ENCODE results near the gene PITX1. TPM values are rescaled to one million over a fixed set of nuclear protein-coding genes. Genes with fewer than 3 reads are reported as not detected.
A peak's percentile ranks its signal among the peaks of the same experiment; 100 is the strongest.

The PITX1 gene
- total and polyA plus RNA-seq, 2 donors (not counting 1 experiment from before 2014, with no cell fraction given) = 1.7 to 3.1 TPM

DNA sequence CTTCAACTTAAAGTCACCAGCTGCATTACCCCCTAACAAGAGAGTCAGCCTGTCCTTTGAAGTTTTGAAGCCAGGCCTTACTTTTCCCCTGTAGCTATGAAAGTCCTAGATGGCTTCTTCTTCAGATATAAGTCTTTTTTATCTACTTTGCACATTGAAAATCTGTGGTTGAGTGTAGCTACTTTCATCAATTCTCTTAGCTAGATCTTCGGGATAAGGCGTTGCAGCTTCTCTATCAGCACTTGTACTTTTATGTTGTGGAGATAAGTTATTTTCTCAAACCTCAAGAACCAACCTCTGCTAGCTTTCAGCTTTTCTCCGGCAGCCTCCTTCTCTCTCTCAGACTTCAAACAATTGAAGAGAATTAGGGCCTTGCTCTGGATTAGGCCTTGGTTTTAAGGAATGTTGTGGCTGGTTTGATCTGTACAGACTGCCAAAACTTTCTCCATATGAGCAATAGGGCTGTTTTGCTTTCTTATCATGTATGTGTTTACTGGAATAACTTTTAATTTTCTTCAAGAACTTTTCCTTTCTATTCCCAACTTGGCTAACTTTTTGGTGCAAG lies 44.7 kb downstream of the PITX1 start:
- Histone ChIP-seq H4K20me1 (ENCODE audit: control insufficient read depth, extremely low read depth, insufficient read depth, low read length) (no peaks in the 10 kb centered on the region), H2AFZ (ENCODE audit: low read length) (no peak overlapping the region), H3K4me2 (ENCODE audit: extremely low read depth, insufficient read depth, low read length) (no peak overlapping the region), H3K27ac (ENCODE audit: insufficient read depth, low read length) (no peak overlapping the region), H3K27me3 (ENCODE audit: control insufficient read depth, insufficient read depth, low read length) (no peaks in the 10 kb centered on the region), H3K4me1 (ENCODE audit: control insufficient read depth, extremely low read depth, insufficient read depth, low read length) (no peaks in the 10 kb centered on the region), H3K36me3 (ENCODE audit: control insufficient read depth, insufficient read depth, low read length) (no peaks in the 10 kb centered on the region), H3K9ac (ENCODE audit: insufficient read depth, low read length) (no peak overlapping the region), H3K9me3 (ENCODE audit: control insufficient read depth, insufficient read depth, low read depth, low read length) (no peaks in the 10 kb centered on the region), H3K79me2 (ENCODE audit: control insufficient read depth, insufficient read depth, low read length) (no peaks in the 10 kb centered on the region), H3K4me3 (replicated peaks in 1 of 4; ENCODE audit: control extremely low read depth in 1 of 4, insufficient read depth in 1 of 4, low read depth in 3 of 4, low read length in 4 of 4) (no peak overlapping the region)
- TF ChIP-seq EZH2 (IDR thresholded peaks at IDR 0.05; ENCODE audit: low read length, missing control alignments) (no peak), CTCF (conservative IDR thresholded peaks at IDR 0.05 in 1 of 2, IDR thresholded peaks at IDR 0.05 in 1 of 2; ENCODE audit: low read depth in 1 of 2, low read length in 2 of 2) (no peak)
- DNase-seq (ENCODE audit: low read depth in 2 of 2) = peak in 1 of 2 donors; percentile 70

DNA sequence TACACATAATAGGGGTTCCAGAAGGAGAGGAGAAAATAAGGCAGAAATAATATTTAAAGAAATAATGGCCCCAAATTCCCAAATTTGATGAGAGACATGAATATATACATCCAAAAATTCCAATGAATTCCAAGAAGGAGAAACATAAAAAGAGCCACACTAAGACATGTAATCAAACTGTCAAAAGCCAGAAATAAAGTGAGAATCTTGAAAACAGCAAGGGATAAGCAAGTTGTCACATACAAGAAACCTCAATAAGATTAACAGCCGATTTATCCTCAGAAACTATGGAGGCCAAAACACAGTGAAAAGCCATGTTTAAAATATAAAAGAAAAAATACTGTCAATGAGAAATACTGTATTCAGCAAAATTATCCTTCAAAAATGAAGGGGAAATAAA lies 51.8 kb downstream of the PITX1 start:
- no peak overlapping the region for H3K4me3 ChIP-seq (replicated peaks in 1 of 4; ENCODE audit: control extremely low read depth in 1 of 4, insufficient read depth in 1 of 4, low read depth in 3 of 4, low read length in 4 of 4)
- H2AFZ ChIP-seq (ENCODE audit: low read length) = no peak overlapping the region
- no peak overlapping the region for H3K4me2 ChIP-seq (ENCODE audit: extremely low read depth, insufficient read depth, low read length)
- DNase-seq (ENCODE audit: low read depth in 2 of 2) = peak in 1 of 2 donors; percentile 7
- no peaks in the 10 kb centered on the region for H3K9me3 ChIP-seq (ENCODE audit: control insufficient read depth, insufficient read depth, low read depth, low read length)
- H4K20me1 ChIP-seq (ENCODE audit: control insufficient read depth, extremely low read depth, insufficient read depth, low read length) = no peaks in the 10 kb centered on the region
- no peak overlapping the region for H3K9ac ChIP-seq (ENCODE audit: insufficient read depth, low read length)
- no peaks in the 10 kb centered on the region for H3K27me3 ChIP-seq (ENCODE audit: control insufficient read depth, insufficient read depth, low read length)
- no peaks in the 10 kb centered on the region for H3K79me2 ChIP-seq (ENCODE audit: control insufficient read depth, insufficient read depth, low read length)
- TF ChIP-seq EZH2 (IDR thresholded peaks at IDR 0.05; ENCODE audit: low read length, missing control alignments) = no peak
- no peak for TF ChIP-seq CTCF (conservative IDR thresholded peaks at IDR 0.05 in 1 of 2, IDR thresholded peaks at IDR 0.05 in 1 of 2; ENCODE audit: low read depth in 1 of 2, low read length in 2 of 2)
- no peaks in the 10 kb centered on the region for H3K36me3 ChIP-seq (ENCODE audit: control insufficient read depth, insufficient read depth, low read length)
- no peaks in the 10 kb centered on the region for H3K4me1 ChIP-seq (ENCODE audit: control insufficient read depth, extremely low read depth, insufficient read depth, low read length)
- H3K27ac ChIP-seq (ENCODE audit: insufficient read depth, low read length) = no peak overlapping the region

DNA sequence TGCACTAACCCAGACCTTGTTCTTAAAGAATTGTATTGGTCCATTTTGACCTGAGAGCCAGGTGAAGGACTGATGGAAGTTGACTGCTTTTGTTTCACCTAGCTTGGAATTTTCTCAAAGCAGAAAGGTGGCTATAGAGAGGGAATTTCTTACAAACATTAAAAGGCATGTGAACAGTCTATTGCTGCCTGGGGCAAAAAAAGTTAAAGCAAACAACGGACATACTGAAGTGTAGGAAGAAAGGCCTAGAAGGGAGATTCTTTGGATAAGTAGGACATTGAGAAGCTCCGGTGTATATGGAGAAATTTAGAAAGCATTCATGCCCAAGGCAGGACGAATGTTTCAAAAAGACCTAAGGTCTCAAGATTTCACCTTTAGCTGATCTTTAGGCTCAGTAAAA lies 54.6 kb downstream of the PITX1 start:
- Histone ChIP-seq H3K9ac (ENCODE audit: insufficient read depth, low read length) (no peak overlapping the region), H3K4me3 (replicated peaks in 1 of 4; ENCODE audit: control extremely low read depth in 1 of 4, insufficient read depth in 1 of 4, low read depth in 3 of 4, low read length in 4 of 4) (no peak overlapping the region), H3K4me2 (ENCODE audit: extremely low read depth, insufficient read depth, low read length) (no peak overlapping the region), H3K4me1 (ENCODE audit: control insufficient read depth, extremely low read depth, insufficient read depth, low read length) (no peaks in the 10 kb centered on the region), H3K27ac (ENCODE audit: insufficient read depth, low read length) (no peak overlapping the region), H3K79me2 (ENCODE audit: control insufficient read depth, insufficient read depth, low read length) (no peaks in the 10 kb centered on the region), H2AFZ (ENCODE audit: low read length) (no peak overlapping the region), H3K36me3 (ENCODE audit: control insufficient read depth, insufficient read depth, low read length) (no peaks in the 10 kb centered on the region), H3K9me3 (ENCODE audit: control insufficient read depth, insufficient read depth, low read depth, low read length) (no peaks in the 10 kb centered on the region), H4K20me1 (ENCODE audit: control insufficient read depth, extremely low read depth, insufficient read depth, low read length) (no peaks in the 10 kb centered on the region), H3K27me3 (ENCODE audit: control insufficient read depth, insufficient read depth, low read length) (no peaks in the 10 kb centered on the region)
- TF ChIP-seq CTCF (conservative IDR thresholded peaks at IDR 0.05 in 1 of 2, IDR thresholded peaks at IDR 0.05 in 1 of 2; ENCODE audit: low read depth in 1 of 2, low read length in 2 of 2) = no peak
- no peak for TF ChIP-seq EZH2 (IDR thresholded peaks at IDR 0.05; ENCODE audit: low read length, missing control alignments)
- DNase-seq (ENCODE audit: low read depth in 2 of 2) = no peak

Other genes starting within 250 kb of the PITX1 start
- 33.6 and 40.0 TPM in 2 replicates for gene C5orf24, start 188.3 kb downstream of the PITX1 start, total RNA-seq
- 45.2 and 71.3 TPM in 2 replicates for gene C5orf24, start 188.3 kb downstream of the PITX1 start, polyA plus RNA-seq
- gene TXNDC15, start 159.9 kb downstream of the PITX1 start, total RNA-seq = 65.9 and 71.7 TPM in 2 replicates
- gene TXNDC15, start 159.9 kb downstream of the PITX1 start, polyA plus RNA-seq = 86.0 and 132 TPM in 2 replicates
- gene PCBD2, start 129.1 kb downstream of the PITX1 start, total RNA-seq = 2.8 and 5.4 TPM in 2 replicates
- 3.8 and 6.6 TPM in 2 replicates for gene PCBD2, start 129.1 kb downstream of the PITX1 start, polyA plus RNA-seq
- under 0.01 and 0.17 TPM in 2 replicates for gene CATSPER3, start 66.3 kb downstream of the PITX1 start, total RNA-seq
- 0.12 and 0.32 TPM in 2 replicates for gene CATSPER3, start 66.3 kb downstream of the PITX1 start, polyA plus RNA-seq

All from fibroblast of lung (primary cell).